ENCODE measurements around the gene LMLN. TPM values are rescaled to one million over a fixed set of nuclear protein-coding genes. Genes with fewer than 3 reads are reported as not detected.

Gene LMLN
- polyA plus RNA-seq, 1 of the 3 experiments (the other 2 are of a cell fraction), result 7.4 TPM

DNA sequence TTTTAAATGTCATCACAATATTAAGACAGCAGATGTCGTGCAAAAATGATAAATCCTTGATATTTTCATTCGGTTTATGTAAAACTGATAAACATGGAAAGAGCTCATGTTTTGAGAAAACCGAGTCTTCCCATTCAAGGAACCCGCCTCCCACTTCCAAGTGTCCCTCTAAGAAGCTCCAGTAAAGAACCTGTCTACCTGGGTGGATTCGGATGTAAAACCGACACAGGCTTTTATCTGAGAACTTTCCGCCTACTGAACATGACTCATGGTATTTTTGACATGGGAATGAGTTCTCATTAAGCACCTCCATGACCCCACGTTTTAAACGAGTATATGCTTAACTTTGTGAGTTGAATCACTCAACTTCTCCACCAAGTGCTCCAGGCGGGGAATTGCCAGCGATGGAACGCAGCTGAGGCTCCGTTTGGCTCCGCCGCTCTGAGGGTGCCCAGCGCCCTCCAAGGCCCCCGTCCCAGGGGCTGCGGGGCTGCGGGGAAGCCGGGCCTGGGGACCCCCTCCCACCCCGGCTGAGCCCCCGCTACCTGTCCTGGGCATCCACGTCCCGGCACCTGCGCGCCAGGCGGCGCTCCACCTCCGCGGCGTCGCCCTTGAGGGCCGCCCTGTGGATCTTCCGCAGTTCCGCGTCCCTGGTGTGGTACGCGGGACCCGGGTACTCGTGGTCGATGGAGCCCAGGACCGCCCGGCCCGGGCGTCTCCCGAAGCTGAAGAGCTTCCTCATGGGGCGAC is 119.9 kb downstream of the LMLN start:
- 18% methylated on average over 9 of the region's 47 CpGs for WGBS (ENCODE audit: low lambda C conversion rate)
- H3K27me3 ChIP-seq (ENCODE audit: insufficient read depth), result peaks cover 58% of the 10 kb centered on the region
- H3K9ac ChIP-seq, result no peak overlapping the region

DNA sequence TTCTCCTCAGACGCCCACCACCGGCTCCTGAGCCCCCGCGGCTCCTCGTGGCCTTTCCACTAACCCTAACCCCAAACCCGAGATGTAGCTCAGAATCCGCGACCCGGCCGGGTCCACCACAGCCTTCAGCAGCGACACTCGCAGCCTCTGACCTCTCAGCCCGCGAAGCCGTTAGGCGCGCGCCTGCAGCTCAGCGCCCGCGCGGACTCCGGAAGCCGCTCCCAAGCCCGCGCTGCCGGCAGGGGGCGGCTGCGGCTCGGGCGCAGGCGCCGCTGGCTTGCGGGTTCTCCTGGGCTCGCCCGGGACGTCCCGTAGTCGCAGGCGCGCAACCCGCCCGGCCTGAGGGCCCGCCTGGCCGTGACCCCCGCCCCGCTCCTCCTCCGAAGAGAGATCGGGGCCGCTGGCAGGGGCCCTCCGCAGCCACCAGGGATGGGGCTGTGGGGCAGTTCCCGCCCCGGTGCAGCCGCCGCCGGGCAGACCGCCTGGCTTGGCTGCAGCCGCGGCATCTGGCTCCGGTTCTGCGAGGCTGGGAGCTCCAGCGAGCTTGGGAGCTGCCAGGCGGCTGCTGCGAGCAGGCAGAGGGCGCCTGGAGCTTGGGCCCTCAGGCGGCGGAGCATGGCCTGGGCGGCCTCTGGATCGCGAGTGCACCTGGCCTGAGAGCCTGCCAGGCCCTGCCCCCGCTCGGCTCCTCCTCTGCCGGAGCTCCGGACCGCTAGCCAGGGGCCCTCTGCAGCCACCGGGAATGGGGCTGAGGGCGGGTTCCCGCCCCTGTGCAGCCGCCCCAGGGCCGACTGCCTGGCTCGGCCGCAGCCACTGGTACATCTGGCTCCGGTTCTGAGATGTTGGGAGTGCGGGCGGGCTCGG is 120.7 kb downstream of the LMLN start:
- WGBS (ENCODE audit: low lambda C conversion rate), result 6% methylated on average over 35 of the region's 86 CpGs
- H3K4me2 ChIP-seq, result peak overlapping the region; percentile 80
- CTCF ChIA-PET, result interaction anchor here (0.6 to 2.0 kb wide), 17 partner anchors 8 to 179 kb away, joined by 3 to 12 read pairs (median 3); no protein-coding TSS in a partner anchor
- peak overlapping the region; percentile 88 for H2AFZ ChIP-seq (ENCODE audit: low read depth)
- peaks cover 56% of the 10 kb centered on the region for H3K27me3 ChIP-seq (ENCODE audit: insufficient read depth)
- peak overlapping the region; percentile 17 to 59; a peak in 3 of 4 replicates for H3K4me3 ChIP-seq (ENCODE audit: low read depth in 2 of 2, low read length in 1 of 2)
- peak; percentile 85 for DNase-seq
- H3K9me3 ChIP-seq, result no peaks in the 10 kb centered on the region
- no peaks in the 10 kb centered on the region for H3K79me2 ChIP-seq (ENCODE audit: insufficient read depth)
- no peaks in the 10 kb centered on the region; a peak in 1 of 4 replicates for H3K4me1 ChIP-seq (ENCODE audit: control insufficient read depth in 1 of 2, insufficient read depth in 2 of 2, low read depth in 1 of 2, low read length in 1 of 2)
- H3F3A ChIP-seq (replicated peaks; ENCODE audit: insufficient read depth), result no peaks in the 10 kb centered on the region
- H3K27ac ChIP-seq (ENCODE audit: low read depth in 2 of 2, low read length in 1 of 2), result no peak overlapping the region
- no peaks in the 10 kb centered on the region; the same call in 1 of the 2 replicates for H3K9me2 ChIP-seq
- no peaks in the 10 kb centered on the region for H3K36me3 ChIP-seq (replicated peaks in 1 of 2; ENCODE audit: control insufficient read depth in 1 of 2, insufficient read depth in 2 of 2, low read length in 1 of 2)
- POLR2A ChIA-PET, result no interaction called here
- TF ChIP-seq NRF1 (IDR thresholded peaks at IDR 0.05; ENCODE audit: low read depth, low read length), result peak; percentile 44
- peak; percentile 43; the same call in 1 of the 2 replicates for TF ChIP-seq MAX (IDR thresholded peaks at IDR 0.05; ENCODE audit: low read depth)
- TF ChIP-seq, protein P1, sequence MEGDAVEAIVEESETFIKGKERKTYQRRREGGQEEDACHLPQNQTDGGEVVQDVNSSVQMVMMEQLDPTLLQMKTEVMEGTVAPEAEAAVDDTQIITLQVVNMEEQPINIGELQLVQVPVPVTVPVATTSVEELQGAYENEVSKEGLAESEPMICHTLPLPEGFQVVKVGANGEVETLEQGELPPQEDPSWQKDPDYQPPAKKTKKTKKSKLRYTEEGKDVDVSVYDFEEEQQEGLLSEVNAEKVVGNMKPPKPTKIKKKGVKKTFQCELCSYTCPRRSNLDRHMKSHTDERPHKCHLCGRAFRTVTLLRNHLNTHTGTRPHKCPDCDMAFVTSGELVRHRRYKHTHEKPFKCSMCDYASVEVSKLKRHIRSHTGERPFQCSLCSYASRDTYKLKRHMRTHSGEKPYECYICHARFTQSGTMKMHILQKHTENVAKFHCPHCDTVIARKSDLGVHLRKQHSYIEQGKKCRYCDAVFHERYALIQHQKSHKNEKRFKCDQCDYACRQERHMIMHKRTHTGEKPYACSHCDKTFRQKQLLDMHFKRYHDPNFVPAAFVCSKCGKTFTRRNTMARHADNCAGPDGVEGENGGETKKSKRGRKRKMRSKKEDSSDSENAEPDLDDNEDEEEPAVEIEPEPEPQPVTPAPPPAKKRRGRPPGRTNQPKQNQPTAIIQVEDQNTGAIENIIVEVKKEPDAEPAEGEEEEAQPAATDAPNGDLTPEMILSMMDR (IDR thresholded peaks at IDR 0.05), result peak; percentile 59
- TF ChIP-seq MXI1 (IDR thresholded peaks at IDR 0.05; ENCODE audit: low read depth, low read length), result no peak
- 0 out of 2 replicates have a peak, but pooled peaks have one; percentile 22 for TF ChIP-seq ELF1 (IDR thresholded peaks at IDR 0.05)
- peak; percentile 15; the same call in 1 of the 2 replicates for TF ChIP-seq SMC3 (IDR thresholded peaks at IDR 0.05; ENCODE audit: low read depth, low read length)
- no peak overlapping the region for H3K9ac ChIP-seq
- H4K20me1 ChIP-seq (ENCODE audit: insufficient read depth), result no peaks in the 10 kb centered on the region

More for the DNA sequence above, 119.9 kb downstream of the LMLN start:
- Histone ChIP-seq H2AFZ (ENCODE audit: low read depth) (peak overlapping the region; percentile 88), H3K4me1 (ENCODE audit: control insufficient read depth in 1 of 2, insufficient read depth in 2 of 2, low read depth in 1 of 2, low read length in 1 of 2) (no peaks in the 10 kb centered on the region; a peak in 1 of 4 replicates), H3K4me3 (ENCODE audit: low read depth in 2 of 2, low read length in 1 of 2) (peak overlapping the region; percentile 17 to 59; a peak in 3 of 4 replicates), H3K9me2 (no peaks in the 10 kb centered on the region; the same call in 1 of the 2 replicates), H4K20me1 (ENCODE audit: insufficient read depth) (no peaks in the 10 kb centered on the region), H3K79me2 (ENCODE audit: insufficient read depth) (no peaks in the 10 kb centered on the region), H3K9me3 (no peaks in the 10 kb centered on the region), H3F3A (replicated peaks; ENCODE audit: insufficient read depth) (no peaks in the 10 kb centered on the region), H3K27ac (ENCODE audit: low read depth in 2 of 2, low read length in 1 of 2) (no peak overlapping the region), H3K36me3 (replicated peaks in 1 of 2; ENCODE audit: control insufficient read depth in 1 of 2, insufficient read depth in 2 of 2, low read length in 1 of 2) (no peaks in the 10 kb centered on the region), H3K4me2 (peak overlapping the region; percentile 80)
- ChIA-PET CTCF (interaction anchor here (0.7 to 2.0 kb wide), 16 partner anchors 9 to 179 kb away, joined by 3 to 12 read pairs (median 3); no protein-coding TSS in a partner anchor), POLR2A (no interaction called here)
- DNase-seq, result no peak
- TF ChIP-seq EZH2phosphoT487 (IDR thresholded peaks at IDR 0.05; ENCODE audit: borderline replicate concordance, low read depth) (peak; percentile 46; the same call in 1 of the 2 replicates), CHD2 (IDR thresholded peaks at IDR 0.05; ENCODE audit: low read length, partially characterized antibody) (no peak), TCF12 (IDR thresholded peaks at IDR 0.05) (no peak)

Measured in SK-N-SH (cell line).